GM20000 (cell line): Measurements from ENCODE around the gene HOXA7.
A peak's percentile ranks its signal among the peaks of the same experiment; 100 is the strongest.

Experiments used
- DNase-seq: peaks from one replicate; pipeline ENCODE4 v3.0.0; 2012; ENCODE audit warnings: low spot score
- CTCF ChIP-seq: IDR thresholded peaks from 2 replicates; pipeline ENCODE4 v1.5.1; 2012; ENCODE audit warnings: mild to moderate bottlenecking, control low read depth; ENCODE audit errors: extremely low read depth, missing control alignments

The HOXA7 gene

DNA sequence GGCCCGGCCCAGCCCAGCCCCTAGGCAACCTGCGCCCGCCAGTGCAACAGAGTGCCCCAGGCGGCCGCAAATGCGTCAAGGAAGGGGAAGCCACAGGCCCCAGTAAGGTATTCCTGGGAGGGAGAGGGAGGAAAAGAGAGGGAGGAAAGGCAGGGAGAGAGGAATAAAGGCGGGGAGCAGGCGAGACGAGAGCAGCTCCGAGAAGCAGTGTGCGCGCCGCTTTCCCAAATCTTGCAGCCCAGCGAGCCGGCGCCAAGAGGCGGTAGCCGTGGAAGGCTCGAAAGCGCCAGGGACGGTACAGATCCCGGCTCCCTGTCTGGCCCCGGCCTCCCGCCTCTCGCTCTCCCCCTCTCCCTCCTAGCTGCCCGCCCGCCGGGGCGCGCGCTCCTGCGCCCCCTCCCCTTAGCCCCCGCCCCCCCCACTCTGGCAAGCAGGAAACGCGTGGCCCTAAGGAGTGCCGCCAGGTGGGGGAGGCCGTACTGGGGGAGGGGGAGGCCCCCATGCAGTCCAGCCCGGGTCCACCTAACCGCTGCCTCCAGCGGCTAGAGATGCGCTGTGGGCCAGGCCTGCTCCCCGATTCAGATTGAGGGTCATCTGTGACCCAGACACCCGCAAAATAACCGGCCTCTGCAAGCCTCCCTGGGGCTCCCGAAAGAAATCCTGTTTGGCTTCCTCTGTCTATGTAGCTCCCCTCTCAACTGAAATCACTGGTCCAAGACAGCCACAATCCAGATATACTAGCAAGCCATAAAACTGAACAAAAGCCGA, 13.4 kb upstream of the HOXA7 start:
- TF ChIP-seq CTCF, result no peak
- DNase-seq, result no peak

GRCh38 chr7:27168265-27168947, 11.9 kb upstream of the HOXA7 start:
- peak; percentile 26 for TF ChIP-seq CTCF
- DNase-seq, result no peak

- TF ChIP-seq CTCF, result no peak
- DNase-seq, result no peak
Observed at GRCh38 chr7:27167916-27168264, 11.4 kb upstream of the HOXA7 start.

DNA sequence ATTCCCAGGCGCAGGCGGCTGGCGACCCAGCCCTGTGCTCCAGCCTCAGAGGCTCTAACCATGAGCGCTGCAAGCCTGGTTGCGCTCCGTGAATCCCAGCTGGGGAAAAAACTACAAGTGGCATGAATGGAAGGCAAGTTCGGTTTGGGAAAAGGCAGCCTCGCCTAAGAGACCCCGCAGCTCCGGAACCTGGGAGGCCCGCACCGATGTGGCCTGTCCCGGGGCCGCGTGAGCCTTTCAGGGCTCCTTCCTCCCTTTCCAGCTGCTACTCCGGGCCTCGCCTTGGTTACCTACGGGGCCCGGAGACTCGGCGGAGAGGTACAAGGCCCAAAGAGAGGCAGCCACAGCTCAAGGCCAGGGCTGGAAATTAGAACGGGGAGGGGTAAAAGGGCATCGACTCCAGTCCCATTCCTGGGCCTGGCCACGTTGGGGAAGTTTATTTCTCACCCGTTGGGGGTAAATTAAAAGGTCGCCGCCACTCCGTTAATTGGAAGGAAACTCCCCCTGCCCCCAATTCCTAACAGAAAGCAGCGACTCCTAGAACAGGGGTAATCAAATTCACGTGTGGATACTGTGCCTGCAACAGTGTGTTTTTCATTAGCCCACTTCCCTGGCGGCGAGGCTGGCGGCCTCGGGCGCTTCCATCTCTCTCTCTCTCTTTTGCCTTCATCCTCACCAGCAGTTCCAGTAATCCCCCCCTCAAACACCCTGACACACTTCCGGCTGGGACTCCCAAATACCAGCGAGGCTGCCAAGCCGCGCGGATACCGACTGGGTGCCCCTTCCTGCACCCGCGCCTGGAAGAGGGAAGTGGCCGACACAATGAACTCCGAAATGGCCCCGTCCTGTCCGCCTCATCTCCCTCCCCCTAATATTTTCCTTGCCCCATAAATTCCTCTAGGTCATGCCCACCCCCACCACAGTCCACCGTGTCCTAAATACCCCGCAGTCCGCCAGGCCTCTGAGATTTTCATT, 10.3 kb upstream of the HOXA7 start:
- no peak for DNase-seq
- TF ChIP-seq CTCF, result no peak

GRCh38 chr7:27165996-27166530, 9.6 kb upstream of the HOXA7 start:
- no peak for TF ChIP-seq CTCF
- no peak for DNase-seq

GRCh38 chr7:27165089-27165995, 8.9 kb upstream of the HOXA7 start, which contains the start of gene HOXA9:
Gene HOXA9 (minus strand): TSS chr7:27165537. CDS start chr7:27165457, 80 bp downstream.
- no peak for DNase-seq
- TF ChIP-seq CTCF, result no peak
